HepG2 (cell line): ENCODE data around the gene NDUFV1. TPM values are rescaled to one million over a fixed set of nuclear protein-coding genes. Genes with fewer than 3 reads are reported as not detected.

Experiments used
- ATAC-seq: fragments of 200-7000 bp; cut with Tn5 transposase; 3 replicates; pipeline ENCODE4 v1.9.1; 2020; ENCODE audit warnings: mild to moderate bottlenecking, moderate library complexity
- BruUV-seq: library from RNA; stranded (reverse); fragments of 400-500 nt; replicated peaks from 2 replicates; lab custom pipeline; 2021; lab: Mats Ljungman, UMichigan
- CTCF ChIA-PET: fragments of 300-600 bp; formaldehyde crosslinking; extraction: SDS; loops from one replicate; lab custom pipeline; 2021; ENCODE audit warnings: low total read pairs, inconsistent platforms, low intra/inter-chr PET ratio; lab: Yijun Ruan, JAX
- POLR2A ChIA-PET: fragments of 350-600 bp; sonication (Branson Sonifier 250); formaldehyde crosslinking; loops from one replicate; lab custom pipeline; 2020; ENCODE audit warnings: antibody characterized with exemption, inconsistent platforms; lab: Yijun Ruan, JAX
- DNase-seq: peaks from one replicate; pipeline ENCODE4 v3.0.0-alpha.2; 2015; ENCODE audit warnings: low spot score
- FAIRE-seq: peaks from 3 replicates; lab custom pipeline; 2011; peaks lifted over from hg19 to GRCh38; lab: Jason Lieb, UNC
- H2AFZ ChIP-seq: one replicate; pipeline ENCODE4 v1.6.1; 2011; ENCODE audit warnings: low read length, inconsistent platforms
- H3K27ac ChIP-seq: fragments of 300-600 bp; 3 replicates; pipeline ENCODE4 v1.8.0; 2011; ENCODE audit warnings: mixed run types, mild to moderate bottlenecking, mixed read lengths, low read length, inconsistent platforms; ENCODE audit not compliant: insufficient read depth; ENCODE audit errors: extremely low read length
- H3K27me3 ChIP-seq, 2 experiments: fragments of 200-600 bp in 1 of 2; 2 replicates in 1 of 2; 3 replicates in 1 of 2; pipeline versions ENCODE4 v1.6.0 to v1.8.0; 2011; ENCODE audit warnings: low read length in 2 of 2, mild to moderate bottlenecking in 2 of 2, moderate library complexity in 2 of 2, inconsistent platforms in 1 of 2; ENCODE audit not compliant: insufficient read depth in 2 of 2, control insufficient read depth in 1 of 2
- H3K36me3 ChIP-seq, 2 experiments: fragments of 200-600 bp in 1 of 2; replicated peaks in 1 of 2; 2 replicates in 1 of 2; 3 replicates in 1 of 2; pipeline versions ENCODE4 v1.5.1 to v1.8.0; 2011; ENCODE audit warnings: low read length in 2 of 2, inconsistent platforms in 1 of 2; ENCODE audit not compliant: insufficient read depth in 2 of 2, control insufficient read depth in 1 of 2
- H3K4me1 ChIP-seq: 2 replicates; pipeline ENCODE4 v1.5.1; 2012; ENCODE audit warnings: low read length, inconsistent platforms; ENCODE audit not compliant: insufficient read depth
- H3K4me2 ChIP-seq: 2 replicates; pipeline ENCODE4 v1.6.0; 2011; ENCODE audit warnings: low read depth, low read length, inconsistent platforms
- H3K4me3 ChIP-seq, 3 experiments: fragments of 200-600 bp in 1 of 3; sonication (generic), shearing (Covaris generic) in 1 of 3; replicated peaks in 1 of 3; 2 replicates each; pipeline ENCODE4 v1.5.1; 2011 to 2016; ENCODE audit warnings: low read length in 3 of 3, inconsistent platforms in 2 of 3, low read depth in 2 of 3, mild to moderate bottlenecking in 2 of 3, control low read depth in 1 of 3, mixed read lengths in 1 of 3; ENCODE audit not compliant: insufficient read depth in 1 of 3
- H3K79me2 ChIP-seq: one replicate; pipeline ENCODE4 v1.6.1; 2011; ENCODE audit warnings: low read length, inconsistent platforms; ENCODE audit not compliant: insufficient read depth
- H3K9ac ChIP-seq: 2 replicates; pipeline ENCODE4 v1.6.0; 2011; ENCODE audit warnings: mild to moderate bottlenecking, low read depth, low read length, inconsistent platforms; ENCODE audit not compliant: insufficient read depth
- H3K9me3 ChIP-seq: 2 replicates; pipeline ENCODE4 v1.5.1; 2012; ENCODE audit warnings: mild to moderate bottlenecking, low read length
- H4K20me1 ChIP-seq: 2 replicates; pipeline ENCODE4 v1.6.0; 2011; ENCODE audit warnings: inconsistent platforms, mild to moderate bottlenecking, low read length, moderate library complexity; ENCODE audit not compliant: insufficient read depth
- CENPX ChIP-seq: sonication (generic); formaldehyde crosslinking; IDR thresholded peaks from 2 replicates; pipeline ENCODE4 v1.9.0; 2021; ENCODE audit warnings: mild to moderate bottlenecking, missing genetic modification reagents, moderate library complexity
- GLMP ChIP-seq: sonication (generic); formaldehyde crosslinking; IDR thresholded peaks from 2 replicates; pipeline ENCODE4 v1.9.0; 2021; ENCODE audit warnings: missing genetic modification reagents, mild to moderate bottlenecking, borderline replicate concordance
- NCOA2 ChIP-seq: sonication (generic); formaldehyde crosslinking; IDR thresholded peaks from 2 replicates; pipeline ENCODE4 v1.8.0; 2022; ENCODE audit warnings: inconsistent platforms
- RNF2 ChIP-seq: fragments of 450-650 bp; conservative IDR thresholded peaks from 2 replicates; pipeline ENCODE4 v1.6.1; 2016; ENCODE audit warnings: low read depth
- SAP130 ChIP-seq: IDR thresholded peaks from 2 replicates; pipeline ENCODE4 v1.6.1; 2016; ENCODE audit warnings: low read depth
- SMYD3 ChIP-seq: sonication (generic); formaldehyde crosslinking; IDR thresholded peaks from 2 replicates; pipeline ENCODE4 v1.8.1; 2023; ENCODE audit warnings: mild to moderate bottlenecking, missing genetic modification reagents
- TEF ChIP-seq: sonication (generic); formaldehyde crosslinking; IDR thresholded peaks from 2 replicates; pipeline ENCODE4 v1.5.0; 2020; ENCODE audit warnings: missing genetic modification reagents
- U2AF1 ChIP-seq: fragments of 200-400 bp; formaldehyde crosslinking; optimal IDR thresholded peaks from 2 replicates; pipeline ENCODE3; 2017; ENCODE audit warnings: mild to moderate bottlenecking, low read depth, low read length
- XBP1 ChIP-seq: sonication (generic); formaldehyde crosslinking; IDR thresholded peaks from 2 replicates; pipeline ENCODE4 v1.5.0; 2020; ENCODE audit warnings: missing genetic modification reagents
- ZNF543 ChIP-seq: sonication (generic); formaldehyde crosslinking; IDR thresholded peaks from 2 replicates; pipeline ENCODE4 v1.4.0; 2020; ENCODE audit warnings: mild to moderate bottlenecking, missing genetic modification reagents
- ZNF747 ChIP-seq: sonication (generic); formaldehyde crosslinking; IDR thresholded peaks from 2 replicates; pipeline ENCODE4 v1.8.1; 2023; ENCODE audit warnings: missing genetic modification reagents, mild to moderate bottlenecking, borderline replicate concordance
- ZNF83 ChIP-seq: sonication (generic); formaldehyde crosslinking; IDR thresholded peaks from 2 replicates; pipeline ENCODE4 v1.4.0; 2020; ENCODE audit warnings: missing genetic modification reagents, mild to moderate bottlenecking, borderline replicate concordance
- WGBS: methylation state at CpG from one replicate; pipeline ENCODE4 v1.1.6; 2017; ENCODE audit warnings: low lambda C conversion rate; 5-methylcytosine and 5-hydroxymethylcytosine counted together
- in situ Hi-C: cut with HindIII; loops from 2 replicates; pipeline ENCODE4 v1.10.0; 2017; ENCODE audit warnings: low pct_unique_long_range_greater_than_20kb; ENCODE audit not compliant: extremely low pct_ligation_motif_present
- intact Hi-C: fragments of 100-400 bp; cut with micrococcal nuclease; formaldehyde crosslinking; loops from one replicate; pipeline ENCODE4 v1.10.0; 2022; ENCODE audit not compliant: unreplicated experiment
- polyA plus RNA-seq, 8 experiments: library from polyadenylated mRNA; depleted of rRNA in 3 of 8; stranded (reverse) in 7 of 8; unstranded in 1 of 8; fragments of >200 nt; fragmentation: Illumina TruSeq in 4 of 8; extraction: Trizol in 4 of 8; gene quantifications; 2 replicates each; pipeline versions ENCODE4 v1.2.1 to v1.2.3, GENCODE V29; 2011 to 2016; ENCODE audit warnings: low read depth in 4 of 8, missing spikeins in 1 of 8, mixed read lengths in 1 of 8; ENCODE audit not compliant: insufficient read depth in 1 of 8
- total RNA-seq, 5 experiments: library from RNA; depleted of rRNA; stranded (reverse); fragments of >200 nt; fragmentation: Illumina TruSeq; extraction: Trizol; gene quantifications; 2 replicates each; pipeline ENCODE4 v1.2.3, GENCODE V29; 2016; ENCODE audit warnings: low read depth in 1 of 5
- TF ChIP-seq, protein P1 (sequence below): sonication (generic); formaldehyde crosslinking; IDR thresholded peaks from 2 replicates; pipeline ENCODE4 v1.4.0; 2020; ENCODE audit warnings: missing genetic modification reagents, borderline replicate concordance
- TF ChIP-seq, protein P2 (sequence below): sonication (generic); formaldehyde crosslinking; IDR thresholded peaks from 2 replicates; pipeline ENCODE4 v1.5.0; 2020; ENCODE audit warnings: missing genetic modification reagents
- TF ChIP-seq, protein P3 (sequence below): sonication (generic); formaldehyde crosslinking; IDR thresholded peaks from 2 replicates; pipeline ENCODE4 v1.8.0; 2022; ENCODE audit warnings: missing genetic modification reagents, low read depth, mild to moderate bottlenecking, borderline replicate concordance

Gene NDUFV1
- total and polyA plus RNA-seq, 2 of the 13 experiments (the other 11 are each of a cell fraction or from before 2014, with no cell fraction given): 88.9 to 137 TPM

GRCh38 chr11:67564230-67564629 is 42.5 kb upstream of the NDUFV1 start:
- no peak for ATAC-seq
- BruUV-seq: no TSS peak
- in situ Hi-C loops (no loop called here), intact Hi-C loops (no loop called here)
- no peaks in the 10 kb centered on the region for H3K27me3 ChIP-seq
- no peak overlapping the region for H3K27ac ChIP-seq
- H2AFZ ChIP-seq: no peak overlapping the region
- WGBS: 83% methylated on average over 4 of the region's 4 CpGs
- CTCF ChIA-PET: no interaction called here
- H3K9ac ChIP-seq: no peak overlapping the region
- no peaks in the 10 kb centered on the region for H3K9me3 ChIP-seq
- no peaks in the 10 kb centered on the region for H3K36me3 ChIP-seq
- no peak for DNase-seq
- H3K79me2 ChIP-seq: no peaks in the 10 kb centered on the region
- no peak overlapping the region for H3K4me3 ChIP-seq
- no peak for FAIRE-seq
- 0 out of 2 replicates have a peak overlapping the region, but pooled peaks have one; percentile 69 for H3K4me2 ChIP-seq
- H3K4me1 ChIP-seq: peaks cover 28% of the 10 kb centered on the region
- POLR2A ChIA-PET: no interaction called here
- no peaks in the 10 kb centered on the region for H4K20me1 ChIP-seq
- TF ChIP-seq GLMP (CRISPR knock-in tag) (no peak), CENPX (CRISPR knock-in tag) (no peak), RNF2 (no peak), SAP130 (no peak), ZNF543 (CRISPR knock-in tag) (no peak), NCOA2 (CRISPR knock-in tag) (no peak), SMYD3 (CRISPR knock-in tag) (no peak), U2AF1 (no peak), TEF (CRISPR knock-in tag) (no peak), XBP1 (CRISPR knock-in tag) (no peak), ZNF747 (CRISPR knock-in tag) (no peak), ZNF83 (CRISPR knock-in tag) (no peak)
- TF ChIP-seq, protein P1, sequence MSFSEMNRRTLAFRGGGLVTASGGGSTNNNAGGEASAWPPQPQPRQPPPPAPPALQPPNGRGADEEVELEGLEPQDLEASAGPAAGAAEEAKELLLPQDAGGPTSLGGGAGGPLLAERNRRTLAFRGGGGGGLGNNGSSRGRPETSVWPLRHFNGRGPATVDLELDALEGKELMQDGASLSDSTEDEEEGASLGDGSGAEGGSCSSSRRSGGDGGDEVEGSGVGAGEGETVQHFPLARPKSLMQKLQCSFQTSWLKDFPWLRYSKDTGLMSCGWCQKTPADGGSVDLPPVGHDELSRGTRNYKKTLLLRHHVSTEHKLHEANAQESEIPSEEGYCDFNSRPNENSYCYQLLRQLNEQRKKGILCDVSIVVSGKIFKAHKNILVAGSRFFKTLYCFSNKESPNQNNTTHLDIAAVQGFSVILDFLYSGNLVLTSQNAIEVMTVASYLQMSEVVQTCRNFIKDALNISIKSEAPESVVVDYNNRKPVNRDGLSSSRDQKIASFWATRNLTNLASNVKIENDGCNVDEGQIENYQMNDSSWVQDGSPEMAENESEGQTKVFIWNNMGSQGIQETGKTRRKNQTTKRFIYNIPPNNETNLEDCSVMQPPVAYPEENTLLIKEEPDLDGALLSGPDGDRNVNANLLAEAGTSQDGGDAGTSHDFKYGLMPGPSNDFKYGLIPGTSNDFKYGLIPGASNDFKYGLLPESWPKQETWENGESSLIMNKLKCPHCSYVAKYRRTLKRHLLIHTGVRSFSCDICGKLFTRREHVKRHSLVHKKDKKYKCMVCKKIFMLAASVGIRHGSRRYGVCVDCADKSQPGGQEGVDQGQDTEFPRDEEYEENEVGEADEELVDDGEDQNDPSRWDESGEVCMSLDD: no peak
- TF ChIP-seq, protein P2, sequence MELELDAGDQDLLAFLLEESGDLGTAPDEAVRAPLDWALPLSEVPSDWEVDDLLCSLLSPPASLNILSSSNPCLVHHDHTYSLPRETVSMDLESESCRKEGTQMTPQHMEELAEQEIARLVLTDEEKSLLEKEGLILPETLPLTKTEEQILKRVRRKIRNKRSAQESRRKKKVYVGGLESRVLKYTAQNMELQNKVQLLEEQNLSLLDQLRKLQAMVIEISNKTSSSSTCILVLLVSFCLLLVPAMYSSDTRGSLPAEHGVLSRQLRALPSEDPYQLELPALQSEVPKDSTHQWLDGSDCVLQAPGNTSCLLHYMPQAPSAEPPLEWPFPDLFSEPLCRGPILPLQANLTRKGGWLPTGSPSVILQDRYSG (CRISPR knock-in tag): no peak
- TF ChIP-seq, protein P3, sequence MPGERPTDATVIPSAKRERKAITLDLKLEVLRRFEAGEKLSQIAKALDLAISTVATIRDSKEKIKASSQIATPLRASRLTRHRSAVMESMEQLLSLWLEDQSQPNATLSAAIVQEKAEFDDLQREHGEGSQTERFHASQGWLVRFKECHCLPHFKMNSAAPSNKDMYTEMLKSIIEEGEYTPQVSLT (CRISPR knock-in tag): no peak
